NT2/D1 (cell line): ENCODE data around the gene HBEGF.

Experiments
- YY1 ChIP-seq: IDR thresholded peaks from 2 replicates; pipeline ENCODE4 v1.6.1; 2011; ENCODE audit not compliant: insufficient read length, insufficient read depth
- ZNF274 ChIP-seq: IDR thresholded peaks from 2 replicates; pipeline ENCODE4 v1.6.1; 2011; ENCODE audit warnings: mild to moderate bottlenecking, low read depth, low read length

DNA sequence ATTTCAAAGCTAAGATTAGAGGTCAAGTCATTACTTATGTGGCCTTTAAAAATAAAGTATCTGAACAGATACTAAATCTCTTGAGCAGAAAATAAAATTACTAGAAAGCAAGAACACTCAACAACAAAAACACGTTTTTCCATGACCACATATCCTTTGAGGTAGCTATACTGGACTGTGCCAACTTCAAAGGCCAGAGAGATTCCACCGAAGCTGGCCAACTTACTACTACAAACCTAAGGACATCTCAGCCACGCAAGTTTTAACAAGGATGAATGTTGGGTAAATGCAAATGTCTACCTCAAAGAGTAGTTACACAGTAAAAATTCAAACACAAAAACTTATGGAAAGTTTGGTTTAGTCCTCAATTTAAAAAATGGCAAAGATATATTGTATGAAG, 62.4 kb downstream of the HBEGF start:
- TF ChIP-seq ZNF274 (no peak), YY1 (no peak)
